HEK293 (cell line): ENCODE measurements around the gene ASCC3.

Experiments
- CTCF ChIA-PET: fragments of 350-600 bp; formaldehyde crosslinking; extraction: SDS; loops from one replicate; lab custom pipeline; 2021; ENCODE audit warnings: antibody characterized with exemption; lab: Yijun Ruan, JAX
- POLR2A ChIA-PET: fragments of 300-600 bp; formaldehyde crosslinking; extraction: SDS; loops from one replicate; lab custom pipeline; 2020; ENCODE audit warnings: antibody characterized with exemption, inconsistent platforms; lab: Yijun Ruan, JAX
- H3K27ac ChIP-seq: fragments of 200-500 bp; sonication (Bioruptor generic); 2 replicates; pipeline ENCODE4 v1.5.1; 2014; ENCODE audit warnings: low read depth, low read length, control low read depth, inconsistent platforms; ENCODE audit errors: extremely low read depth
- H3K36me3 ChIP-seq, 2 experiments: fragments of 200-500 bp in 1 of 2; sonication (Bioruptor generic) in 1 of 2; 1 replicate in 1 of 2; 2 replicates in 1 of 2; pipeline ENCODE4 v1.5.1; 2014 to 2017; ENCODE audit warnings: inconsistent platforms in 2 of 2, low read length in 2 of 2; ENCODE audit not compliant: control insufficient read depth in 2 of 2, insufficient read depth in 1 of 2
- H3K4me1 ChIP-seq: fragments of 200-500 bp; sonication (Bioruptor generic); 2 replicates; pipeline ENCODE4 v1.5.1; 2014; ENCODE audit warnings: mild to moderate bottlenecking, low read length, inconsistent platforms; ENCODE audit not compliant: control insufficient read depth, insufficient read depth
- H3K4me3 ChIP-seq: 2 replicates; pipeline ENCODE4 v1.5.1; 2011; ENCODE audit warnings: low read depth, mild to moderate bottlenecking, control low read depth, low read length, moderate library complexity
- H3K9me3 ChIP-seq: fragments of 200-500 bp; sonication (Bioruptor generic); 2 replicates; pipeline ENCODE4 v1.5.1; 2014; ENCODE audit warnings: low read depth, low read length, inconsistent platforms; ENCODE audit not compliant: control insufficient read depth, insufficient read depth
- KLF7 ChIP-seq: fragments of 450-650 bp; formaldehyde crosslinking; IDR thresholded peaks from 2 replicates; pipeline ENCODE4 v1.5.1; 2016; ENCODE audit warnings: missing biosample characterization, missing genetic modification characterization, borderline replicate concordance
- MYNN ChIP-seq: fragments of 450-650 bp; formaldehyde crosslinking; IDR thresholded peaks from 2 replicates; pipeline ENCODE4 v1.5.1; 2016; ENCODE audit warnings: missing biosample characterization, missing genetic modification characterization, borderline replicate concordance
- WT1 ChIP-seq: fragments of 450-650 bp; formaldehyde crosslinking; IDR thresholded peaks from 2 replicates; pipeline ENCODE4 v1.5.1; 2016; ENCODE audit warnings: missing biosample characterization, missing genetic modification characterization
- ZBTB21 ChIP-seq: fragments of 450-650 bp; formaldehyde crosslinking; IDR thresholded peaks from 2 replicates; pipeline ENCODE4 v1.5.1; 2017; ENCODE audit warnings: missing biosample characterization, missing genetic modification characterization
- ZBTB48 ChIP-seq: fragments of 450-650 bp; formaldehyde crosslinking; IDR thresholded peaks from 2 replicates; pipeline ENCODE4 v1.5.1; 2016; ENCODE audit warnings: missing biosample characterization, missing genetic modification characterization
- ZFP3 ChIP-seq: fragments of 450-650 bp; formaldehyde crosslinking; IDR thresholded peaks from 2 replicates; pipeline ENCODE4 v1.5.1; 2016; ENCODE audit warnings: low read depth, missing biosample characterization, missing genetic modification characterization
- ZFP41 ChIP-seq: fragments of 450-650 bp; formaldehyde crosslinking; IDR thresholded peaks from 2 replicates; pipeline ENCODE4 v1.5.1; 2016; ENCODE audit warnings: missing biosample characterization, missing genetic modification characterization, borderline replicate concordance
- ZNF146 ChIP-seq: fragments of 450-650 bp; formaldehyde crosslinking; IDR thresholded peaks from 2 replicates; pipeline ENCODE4 v1.5.1; 2016; ENCODE audit warnings: missing biosample characterization, missing genetic modification characterization
- ZNF19 ChIP-seq: fragments of 450-650 bp; formaldehyde crosslinking; IDR thresholded peaks from 2 replicates; pipeline ENCODE4; 2016; ENCODE audit warnings: missing biosample characterization, missing genetic modification characterization, low read depth
- ZNF48 ChIP-seq: fragments of 450-650 bp; formaldehyde crosslinking; IDR thresholded peaks from 2 replicates; pipeline ENCODE4 v1.5.1; 2016; ENCODE audit warnings: missing biosample characterization, missing genetic modification characterization
- ZNF560 ChIP-seq: fragments of 450-650 bp; formaldehyde crosslinking; IDR thresholded peaks from 2 replicates; pipeline ENCODE4 v1.5.1; 2017; ENCODE audit warnings: missing biosample characterization, missing genetic modification characterization, borderline replicate concordance
- ZNF585B ChIP-seq: fragments of 450-650 bp; formaldehyde crosslinking; IDR thresholded peaks from 2 replicates; pipeline ENCODE4 v1.5.1; 2016; ENCODE audit warnings: missing biosample characterization, missing genetic modification characterization
- ZNF596 ChIP-seq: fragments of 450-650 bp; IDR thresholded peaks from 2 replicates; pipeline ENCODE4 v1.5.0; 2018; ENCODE audit warnings: missing biosample characterization, mild to moderate bottlenecking, missing genetic modification characterization, moderate library complexity
- ZNF792 ChIP-seq: fragments of 450-650 bp; formaldehyde crosslinking; IDR thresholded peaks from 2 replicates; pipeline ENCODE4 v1.5.1; 2016; ENCODE audit warnings: missing biosample characterization, missing genetic modification characterization
- TF ChIP-seq, protein P1 (sequence below): fragments of 450-650 bp; formaldehyde crosslinking; IDR thresholded peaks from 2 replicates; pipeline ENCODE4 v1.5.1; 2016; ENCODE audit warnings: missing biosample characterization, missing genetic modification characterization
- TF ChIP-seq, protein P2 (sequence below): fragments of 450-650 bp; formaldehyde crosslinking; IDR thresholded peaks from 2 replicates; pipeline ENCODE4 v1.5.0; 2017; ENCODE audit warnings: missing biosample characterization, missing genetic modification characterization, borderline replicate concordance
- TF ChIP-seq, protein P3 (sequence below): fragments of 450-650 bp; formaldehyde crosslinking; IDR thresholded peaks from 2 replicates; pipeline ENCODE4 v1.5.1; 2016; ENCODE audit warnings: missing biosample characterization, missing genetic modification characterization
- TF ChIP-seq, protein P4 (sequence below): fragments of 450-650 bp; formaldehyde crosslinking; IDR thresholded peaks from 2 replicates; pipeline ENCODE4 v1.5.1; 2017; ENCODE audit warnings: missing biosample characterization, missing genetic modification characterization
- TF ChIP-seq, protein P5 (sequence below): IDR thresholded peaks from 2 replicates; pipeline ENCODE4 v1.6.1; 2011; ENCODE audit warnings: mild to moderate bottlenecking, low read depth, low read length, borderline replicate concordance
- TF ChIP-seq, protein P6 (sequence below): fragments of 450-650 bp; formaldehyde crosslinking; IDR thresholded peaks from 2 replicates; pipeline ENCODE4 v1.5.1; 2017; ENCODE audit warnings: missing biosample characterization, mild to moderate bottlenecking, missing genetic modification characterization, moderate library complexity
- TF ChIP-seq, protein P7 (sequence below): fragments of 450-650 bp; formaldehyde crosslinking; IDR thresholded peaks from 2 replicates; pipeline ENCODE4 v1.5.1; 2016; ENCODE audit warnings: missing biosample characterization, missing genetic modification characterization

ASCC3 gene

DNA sequence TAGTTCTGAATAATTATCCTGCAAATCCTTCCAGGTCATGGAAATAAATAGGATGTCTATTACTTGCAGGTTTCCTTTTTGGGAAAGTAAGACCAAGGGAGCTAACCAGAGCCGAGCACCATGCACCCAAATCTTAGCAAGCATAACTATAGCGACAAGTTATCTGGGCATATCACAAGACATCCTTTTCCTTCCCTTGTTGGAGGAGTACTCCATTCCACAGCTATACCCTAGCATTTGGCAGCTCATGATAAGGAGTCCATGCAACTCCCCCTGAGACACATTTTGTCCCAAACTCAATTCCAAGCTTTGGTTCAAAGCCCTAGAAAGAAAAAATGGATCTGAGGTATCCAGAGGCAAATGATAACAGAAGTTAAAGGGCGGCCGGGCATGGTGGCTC is 16.5 kb upstream of the ASCC3 start:
- Histone ChIP-seq H3K36me3 (no peaks in the 10 kb centered on the region), H3K27ac (no peak overlapping the region), H3K4me3 (no peak overlapping the region), H3K4me1 (no peaks in the 10 kb centered on the region), H3K9me3 (no peaks in the 10 kb centered on the region)
- TF ChIP-seq ZNF19, result no peak
- TF ChIP-seq, protein P1, sequence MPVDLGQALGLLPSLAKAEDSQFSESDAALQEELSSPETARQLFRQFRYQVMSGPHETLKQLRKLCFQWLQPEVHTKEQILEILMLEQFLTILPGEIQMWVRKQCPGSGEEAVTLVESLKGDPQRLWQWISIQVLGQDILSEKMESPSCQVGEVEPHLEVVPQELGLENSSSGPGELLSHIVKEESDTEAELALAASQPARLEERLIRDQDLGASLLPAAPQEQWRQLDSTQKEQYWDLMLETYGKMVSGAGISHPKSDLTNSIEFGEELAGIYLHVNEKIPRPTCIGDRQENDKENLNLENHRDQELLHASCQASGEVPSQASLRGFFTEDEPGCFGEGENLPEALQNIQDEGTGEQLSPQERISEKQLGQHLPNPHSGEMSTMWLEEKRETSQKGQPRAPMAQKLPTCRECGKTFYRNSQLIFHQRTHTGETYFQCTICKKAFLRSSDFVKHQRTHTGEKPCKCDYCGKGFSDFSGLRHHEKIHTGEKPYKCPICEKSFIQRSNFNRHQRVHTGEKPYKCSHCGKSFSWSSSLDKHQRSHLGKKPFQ (tag by site-specific recombination), result no peak
- TF ChIP-seq, protein P2, sequence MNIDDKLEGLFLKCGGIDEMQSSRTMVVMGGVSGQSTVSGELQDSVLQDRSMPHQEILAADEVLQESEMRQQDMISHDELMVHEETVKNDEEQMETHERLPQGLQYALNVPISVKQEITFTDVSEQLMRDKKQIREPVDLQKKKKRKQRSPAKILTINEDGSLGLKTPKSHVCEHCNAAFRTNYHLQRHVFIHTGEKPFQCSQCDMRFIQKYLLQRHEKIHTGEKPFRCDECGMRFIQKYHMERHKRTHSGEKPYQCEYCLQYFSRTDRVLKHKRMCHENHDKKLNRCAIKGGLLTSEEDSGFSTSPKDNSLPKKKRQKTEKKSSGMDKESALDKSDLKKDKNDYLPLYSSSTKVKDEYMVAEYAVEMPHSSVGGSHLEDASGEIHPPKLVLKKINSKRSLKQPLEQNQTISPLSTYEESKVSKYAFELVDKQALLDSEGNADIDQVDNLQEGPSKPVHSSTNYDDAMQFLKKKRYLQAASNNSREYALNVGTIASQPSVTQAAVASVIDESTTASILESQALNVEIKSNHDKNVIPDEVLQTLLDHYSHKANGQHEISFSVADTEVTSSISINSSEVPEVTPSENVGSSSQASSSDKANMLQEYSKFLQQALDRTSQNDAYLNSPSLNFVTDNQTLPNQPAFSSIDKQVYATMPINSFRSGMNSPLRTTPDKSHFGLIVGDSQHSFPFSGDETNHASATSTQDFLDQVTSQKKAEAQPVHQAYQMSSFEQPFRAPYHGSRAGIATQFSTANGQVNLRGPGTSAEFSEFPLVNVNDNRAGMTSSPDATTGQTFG, result no peak
- no peak for TF ChIP-seq ZNF48 (tag by site-specific recombination)
- no peak for TF ChIP-seq ZFP3 (tag by site-specific recombination)
- TF ChIP-seq, protein P3, sequence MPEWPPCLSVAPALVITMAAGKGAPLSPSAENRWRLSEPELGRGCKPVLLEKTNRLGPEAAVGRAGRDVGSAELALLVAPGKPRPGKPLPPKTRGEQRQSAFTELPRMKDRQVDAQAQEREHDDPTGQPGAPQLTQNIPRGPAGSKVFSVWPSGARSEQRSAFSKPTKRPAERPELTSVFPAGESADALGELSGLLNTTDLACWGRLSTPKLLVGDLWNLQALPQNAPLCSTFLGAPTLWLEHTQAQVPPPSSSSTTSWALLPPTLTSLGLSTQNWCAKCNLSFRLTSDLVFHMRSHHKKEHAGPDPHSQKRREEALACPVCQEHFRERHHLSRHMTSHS (tag by site-specific recombination), result no peak
- TF ChIP-seq ZNF585B, result no peak
- TF ChIP-seq, protein P4, sequence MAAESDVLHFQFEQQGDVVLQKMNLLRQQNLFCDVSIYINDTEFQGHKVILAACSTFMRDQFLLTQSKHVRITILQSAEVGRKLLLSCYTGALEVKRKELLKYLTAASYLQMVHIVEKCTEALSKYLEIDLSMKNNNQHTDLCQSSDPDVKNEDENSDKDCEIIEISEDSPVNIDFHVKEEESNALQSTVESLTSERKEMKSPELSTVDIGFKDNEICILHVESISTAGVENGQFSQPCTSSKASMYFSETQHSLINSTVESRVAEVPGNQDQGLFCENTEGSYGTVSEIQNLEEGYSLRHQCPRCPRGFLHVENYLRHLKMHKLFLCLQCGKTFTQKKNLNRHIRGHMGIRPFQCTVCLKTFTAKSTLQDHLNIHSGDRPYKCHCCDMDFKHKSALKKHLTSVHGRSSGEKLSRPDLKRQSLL (tag by site-specific recombination), result no peak
- TF ChIP-seq ZBTB48, result no peak
- no peak for TF ChIP-seq ZNF596 (tag by site-specific recombination)
- TF ChIP-seq, protein P5, sequence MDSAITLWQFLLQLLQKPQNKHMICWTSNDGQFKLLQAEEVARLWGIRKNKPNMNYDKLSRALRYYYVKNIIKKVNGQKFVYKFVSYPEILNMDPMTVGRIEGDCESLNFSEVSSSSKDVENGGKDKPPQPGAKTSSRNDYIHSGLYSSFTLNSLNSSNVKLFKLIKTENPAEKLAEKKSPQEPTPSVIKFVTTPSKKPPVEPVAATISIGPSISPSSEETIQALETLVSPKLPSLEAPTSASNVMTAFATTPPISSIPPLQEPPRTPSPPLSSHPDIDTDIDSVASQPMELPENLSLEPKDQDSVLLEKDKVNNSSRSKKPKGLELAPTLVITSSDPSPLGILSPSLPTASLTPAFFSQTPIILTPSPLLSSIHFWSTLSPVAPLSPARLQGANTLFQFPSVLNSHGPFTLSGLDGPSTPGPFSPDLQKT, result no peak
- CTCF ChIA-PET, result no interaction called here
- POLR2A ChIA-PET, result no interaction called here

DNA sequence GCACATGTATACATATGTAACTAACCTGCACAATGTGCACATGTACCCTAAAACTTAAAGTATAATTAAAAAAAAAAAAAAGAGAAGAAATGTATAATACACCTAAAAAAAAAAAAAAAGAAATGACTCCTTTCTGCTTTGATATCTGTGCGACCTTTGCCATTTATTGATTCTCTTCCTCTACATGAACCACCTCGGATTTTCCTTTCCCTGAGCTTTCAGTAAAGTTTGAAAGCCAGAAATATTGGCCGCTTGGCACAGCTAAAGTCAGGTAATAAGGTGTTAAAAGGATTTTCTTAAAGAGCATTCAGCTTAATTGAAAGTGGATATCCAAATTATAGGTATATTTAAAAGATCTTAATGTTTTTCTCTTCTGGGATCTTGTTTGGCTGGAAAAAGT is 12.6 kb upstream of the ASCC3 start:
- TF ChIP-seq ZNF146, result no peak
- no peak for TF ChIP-seq ZNF792 (tag by site-specific recombination)
- TF ChIP-seq, protein P6, sequence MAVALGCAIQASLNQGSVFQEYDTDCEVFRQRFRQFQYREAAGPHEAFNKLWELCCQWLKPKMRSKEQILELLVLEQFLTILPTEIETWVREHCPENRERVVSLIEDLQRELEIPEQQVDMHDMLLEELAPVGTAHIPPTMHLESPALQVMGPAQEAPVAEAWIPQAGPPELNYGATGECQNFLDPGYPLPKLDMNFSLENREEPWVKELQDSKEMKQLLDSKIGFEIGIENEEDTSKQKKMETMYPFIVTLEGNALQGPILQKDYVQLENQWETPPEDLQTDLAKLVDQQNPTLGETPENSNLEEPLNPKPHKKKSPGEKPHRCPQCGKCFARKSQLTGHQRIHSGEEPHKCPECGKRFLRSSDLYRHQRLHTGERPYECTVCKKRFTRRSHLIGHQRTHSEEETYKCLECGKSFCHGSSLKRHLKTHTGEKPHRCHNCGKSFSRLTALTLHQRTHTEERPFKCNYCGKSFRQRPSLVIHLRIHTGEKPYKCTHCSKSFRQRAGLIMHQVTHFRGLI (tag by site-specific recombination), result no peak
- TF ChIP-seq WT1 (tag by site-specific recombination), result no peak
- no peak for TF ChIP-seq KLF7 (tag by site-specific recombination)
- TF ChIP-seq, protein P7, sequence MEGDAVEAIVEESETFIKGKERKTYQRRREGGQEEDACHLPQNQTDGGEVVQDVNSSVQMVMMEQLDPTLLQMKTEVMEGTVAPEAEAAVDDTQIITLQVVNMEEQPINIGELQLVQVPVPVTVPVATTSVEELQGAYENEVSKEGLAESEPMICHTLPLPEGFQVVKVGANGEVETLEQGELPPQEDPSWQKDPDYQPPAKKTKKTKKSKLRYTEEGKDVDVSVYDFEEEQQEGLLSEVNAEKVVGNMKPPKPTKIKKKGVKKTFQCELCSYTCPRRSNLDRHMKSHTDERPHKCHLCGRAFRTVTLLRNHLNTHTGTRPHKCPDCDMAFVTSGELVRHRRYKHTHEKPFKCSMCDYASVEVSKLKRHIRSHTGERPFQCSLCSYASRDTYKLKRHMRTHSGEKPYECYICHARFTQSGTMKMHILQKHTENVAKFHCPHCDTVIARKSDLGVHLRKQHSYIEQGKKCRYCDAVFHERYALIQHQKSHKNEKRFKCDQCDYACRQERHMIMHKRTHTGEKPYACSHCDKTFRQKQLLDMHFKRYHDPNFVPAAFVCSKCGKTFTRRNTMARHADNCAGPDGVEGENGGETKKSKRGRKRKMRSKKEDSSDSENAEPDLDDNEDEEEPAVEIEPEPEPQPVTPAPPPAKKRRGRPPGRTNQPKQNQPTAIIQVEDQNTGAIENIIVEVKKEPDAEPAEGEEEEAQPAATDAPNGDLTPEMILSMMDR (tag by site-specific recombination), result no peak
- no peak for TF ChIP-seq MYNN (tag by site-specific recombination)
- no peak for TF ChIP-seq ZFP41
- TF ChIP-seq ZBTB21 (tag by site-specific recombination), result no peak
- TF ChIP-seq ZNF560, result no peak
- ChIA-PET POLR2A (no interaction called here), CTCF (no interaction called here)
- Histone ChIP-seq H3K4me3 (no peak overlapping the region), H3K9me3 (no peaks in the 10 kb centered on the region), H3K36me3 (no peaks in the 10 kb centered on the region), H3K27ac (no peak overlapping the region), H3K4me1 (0 out of 2 replicates have a peak, but pooled peaks cover 2% of the 10 kb centered on the region)
